Tibial nerve (tissue), 4 donors: ENCODE measurements around the gene UCP1. TPM values are rescaled to one million over a fixed set of nuclear protein-coding genes. Genes with fewer than 3 reads are reported as not detected.

ENCODE experiments used
- DNase-seq, 2 donors: peaks; one replicate each; pipeline ENCODE4 v3.0.0-alpha.2; 2019; ENCODE audit warnings: low spot score in 2 of 2
- H3K27ac ChIP-seq, 4 donors: fragments of 200-600 bp; sonication (generic) in 3 of 4; one replicate each; pipeline ENCODE4 v1.5.1; 2017 to 2019; ENCODE audit warnings: mild to moderate bottlenecking in 1 of 4
- H3K27me3 ChIP-seq, 2 donors: fragments of 200-600 bp; sonication (generic) in 1 of 2; one replicate each; pipeline versions ENCODE4 v1.5.1 to v1.6.0; 2017 to 2019
- H3K36me3 ChIP-seq, 3 donors: fragments of 200-600 bp; sonication (generic); one replicate each; pipeline ENCODE4 v1.5.1; 2018 to 2019
- H3K4me1 ChIP-seq, 4 donors: fragments of 200-600 bp; sonication (generic) in 3 of 4; one replicate each; pipeline ENCODE4 v1.5.1; 2017 to 2019
- H3K4me3 ChIP-seq, 4 donors: fragments of 200-600 bp; sonication (generic) in 3 of 4; one replicate each; pipeline ENCODE4 v1.5.1; 2017 to 2019; ENCODE audit warnings: mild to moderate bottlenecking in 1 of 4, moderate library complexity in 1 of 4
- H3K9me3 ChIP-seq, 4 donors: fragments of 200-600 bp; sonication (generic) in 3 of 4; one replicate each; pipeline ENCODE4 v1.5.1; 2017 to 2019
- CTCF ChIP-seq, 5 experiments: fragments of 200-600 bp in 3 of 5; fragments of 450-650 bp in 2 of 5; sonication (generic) in 3 of 5; IDR thresholded peaks; one replicate each; pipeline ENCODE4 v1.5.1; 2016 to 2019; ENCODE audit warnings: antibody characterized with exemption in 5 of 5, mild to moderate bottlenecking in 3 of 5, moderate library complexity in 2 of 5
- EP300 ChIP-seq, 2 donors: sonication (generic); formaldehyde crosslinking; IDR thresholded peaks; one replicate each; pipeline ENCODE4 v1.6.1; 2017; ENCODE audit warnings: antibody characterized with exemption in 2 of 2, mild to moderate bottlenecking in 1 of 2
- POLR2A ChIP-seq, 2 donors: fragments of 450-650 bp; IDR thresholded peaks; one replicate each; pipeline ENCODE4 v1.6.1; 2017; ENCODE audit warnings: antibody characterized with exemption in 2 of 2, mild to moderate bottlenecking in 2 of 2, moderate library complexity in 2 of 2
- WGBS, 2 donors: methylation state at CpG; one replicate each; pipeline ENCODE4 v1.1.5; 2018; 5-methylcytosine and 5-hydroxymethylcytosine counted together
- total RNA-seq, 4 donors: library from RNA; depleted of rRNA; stranded (reverse); fragments of >200 nt; gene quantifications; one replicate each; pipeline ENCODE4 v1.1.0, GENCODE V29; 2016

The UCP1 gene, protein sequence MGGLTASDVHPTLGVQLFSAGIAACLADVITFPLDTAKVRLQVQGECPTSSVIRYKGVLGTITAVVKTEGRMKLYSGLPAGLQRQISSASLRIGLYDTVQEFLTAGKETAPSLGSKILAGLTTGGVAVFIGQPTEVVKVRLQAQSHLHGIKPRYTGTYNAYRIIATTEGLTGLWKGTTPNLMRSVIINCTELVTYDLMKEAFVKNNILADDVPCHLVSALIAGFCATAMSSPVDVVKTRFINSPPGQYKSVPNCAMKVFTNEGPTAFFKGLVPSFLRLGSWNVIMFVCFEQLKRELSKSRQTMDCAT
- total RNA-seq: not detected

- H3K9me3 ChIP-seq: peaks cover 0 to 17% (median 3%) of the 10 kb centered on the region in 4 donors
- no peak within 1 kb of the TSS for H3K27ac ChIP-seq
- H3K4me3 ChIP-seq: peak within 1 kb of the TSS; percentile 14 to 56 (median 34)
- peaks cover 0 to 23% (median 13%) of the 10 kb centered on the region in 4 donors for H3K4me1 ChIP-seq
- TF ChIP-seq POLR2A (IDR thresholded peaks at IDR 0.05) (no peak), CTCF (IDR thresholded peaks at IDR 0.05) (no peak), EP300 (IDR thresholded peaks at IDR 0.05) (no peak)
- no peak for DNase-seq
- H3K27me3 ChIP-seq: peaks cover 0 to 56% of the 10 kb centered on the region in 2 donors
- 4 to 6% methylated on average over 32 to 63 of the region's 69 CpGs for WGBS, 2 donors
- no peaks in the 10 kb centered on the region for H3K36me3 ChIP-seq
Observed at GRCh38 chr4:140568507-140569306, at the start of gene UCP1. UCP1 (minus strand) TSS chr4:140568961; CDS start chr4:140568729, 232 bp downstream.

DNA sequence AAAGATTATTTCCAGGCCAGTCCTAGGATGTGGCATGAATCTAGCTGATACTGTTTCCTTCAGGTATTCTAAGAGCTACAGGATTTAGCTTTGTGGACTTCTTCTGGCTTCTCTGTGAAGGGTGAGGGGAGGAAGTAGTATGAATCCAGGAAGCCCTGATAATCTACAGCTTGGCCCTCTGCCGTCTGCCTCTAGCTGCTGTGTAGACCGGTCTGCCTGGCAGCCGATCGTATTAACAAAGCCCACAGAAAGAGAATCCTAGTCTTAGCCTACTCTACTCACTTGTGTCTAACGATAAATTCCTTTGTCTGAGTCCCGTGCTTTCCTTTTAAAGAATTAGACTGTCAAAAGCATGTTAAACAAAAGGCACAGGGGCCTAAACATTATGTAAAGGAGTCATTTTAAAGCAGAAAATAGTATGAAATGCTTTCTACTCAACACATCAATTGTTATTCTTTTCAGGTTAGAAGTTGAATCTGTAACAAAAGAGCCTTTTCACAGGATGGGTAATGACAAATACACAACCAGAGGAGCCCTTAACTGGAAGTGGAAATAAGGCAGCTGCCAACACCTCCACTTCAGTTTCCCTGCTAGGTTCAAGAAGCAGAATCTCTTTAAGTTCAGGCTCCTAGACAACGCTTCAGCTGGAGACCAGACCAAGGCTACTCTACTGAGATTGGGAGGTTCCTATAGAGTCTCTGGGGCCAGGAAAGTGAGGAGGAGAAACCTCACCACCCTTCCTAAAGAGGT is 48.9 kb upstream of the UCP1 start:
- no peaks in the 10 kb centered on the region for H3K27me3 ChIP-seq
- TF ChIP-seq POLR2A (IDR thresholded peaks at IDR 0.05) (no peak), CTCF (IDR thresholded peaks at IDR 0.05) (no peak), EP300 (IDR thresholded peaks at IDR 0.05) (no peak)
- no peak overlapping the region for H3K4me3 ChIP-seq
- WGBS, 2 donors: 44 to 52% methylated on average over 7 of the region's 7 CpGs
- H3K27ac ChIP-seq: no peak overlapping the region
- no peak for DNase-seq
- peaks cover 0 to 9% (median 0%) of the 10 kb centered on the region in 3 donors for H3K36me3 ChIP-seq
- H3K9me3 ChIP-seq: no peaks in the 10 kb centered on the region
- H3K4me1 ChIP-seq: no peaks in the 10 kb centered on the region

DNA sequence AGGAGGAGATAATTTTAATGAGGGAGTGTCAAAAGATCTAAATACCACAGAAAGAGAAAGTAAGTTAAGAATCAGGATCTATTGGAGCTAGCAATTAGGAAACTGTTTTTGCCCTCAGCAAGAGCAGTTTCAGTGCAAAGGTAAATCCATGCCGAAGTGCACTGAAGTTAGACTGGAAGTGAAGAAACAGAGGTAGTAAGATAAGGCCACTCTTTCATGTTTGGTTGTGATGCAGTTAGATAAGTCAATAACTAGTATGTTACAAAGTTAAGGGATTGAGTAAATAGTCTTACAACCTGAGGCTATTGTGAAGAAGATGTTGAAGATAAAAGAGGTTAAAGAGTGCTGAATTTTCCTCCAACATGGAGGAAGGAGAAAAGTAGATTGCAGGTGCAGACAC is 46.7 kb upstream of the UCP1 start:
- H3K4me1 ChIP-seq: no peaks in the 10 kb centered on the region
- no peak overlapping the region for H3K27ac ChIP-seq
- no peaks in the 10 kb centered on the region for H3K27me3 ChIP-seq
- H3K4me3 ChIP-seq: no peak overlapping the region
- WGBS, 2 donors: 95 to 100% methylated on average over 1 of the region's 1 CpG
- TF ChIP-seq EP300 (IDR thresholded peaks at IDR 0.05) (no peak), POLR2A (IDR thresholded peaks at IDR 0.05) (no peak), CTCF (IDR thresholded peaks at IDR 0.05) (no peak)
- no peaks in the 10 kb centered on the region for H3K9me3 ChIP-seq
- DNase-seq: no peak
- H3K36me3 ChIP-seq: no peaks in the 10 kb centered on the region

GRCh38 chr4:140612357-140612756 is 43.6 kb upstream of the UCP1 start:
- Histone ChIP-seq H3K9me3 (no peaks in the 10 kb centered on the region), H3K27ac (no peak overlapping the region), H3K4me3 (no peak overlapping the region), H3K36me3 (no peaks in the 10 kb centered on the region), H3K27me3 (no peaks in the 10 kb centered on the region), H3K4me1 (peaks cover 0 to 7% (median 0%) of the 10 kb centered on the region in 4 donors)
- DNase-seq: no peak
- TF ChIP-seq CTCF (IDR thresholded peaks at IDR 0.05) (no peak), POLR2A (IDR thresholded peaks at IDR 0.05) (no peak), EP300 (IDR thresholded peaks at IDR 0.05) (no peak)
- WGBS, 2 donors: 70 to 87% methylated on average over 1 of the region's 1 CpG
